Activated naive CD8-positive, alpha-beta T cell treated with anti-CD3 and anti-CD28 coated beads for 36 hours (primary cell): ENCODE measurements around the gene TUBGCP5. TPM values are rescaled to one million over a fixed set of nuclear protein-coding genes. Genes with fewer than 3 reads are reported as not detected.
"Not testable (repeated sequence)": the region's sequence is repeated elsewhere in the genome, so short reads cannot be mapped to it uniquely, and the experiment has no call there.

Experiments
- DNase-seq: peaks from one replicate; pipeline ENCODE4 v3.0.0; 2021
- H3K27ac Mint-ChIP-seq: one replicate; pipeline ENCODE4 v1.8.0; 2022; ENCODE audit warnings: mild to moderate bottlenecking, moderate library complexity, mixed read lengths
- H3K27me3 Mint-ChIP-seq: one replicate; pipeline ENCODE4 v1.8.0; 2022; ENCODE audit warnings: mild to moderate bottlenecking, mixed read lengths
- H3K36me3 Mint-ChIP-seq: one replicate; pipeline ENCODE4 v1.8.0; 2021; ENCODE audit warnings: mild to moderate bottlenecking, mixed read lengths
- H3K4me1 Mint-ChIP-seq: one replicate; pipeline ENCODE4 v1.8.0; 2021; ENCODE audit warnings: mixed read lengths
- H3K4me3 Mint-ChIP-seq: one replicate; pipeline ENCODE4 v1.8.0; 2022; ENCODE audit warnings: mild to moderate bottlenecking, moderate library complexity, mixed read lengths
- H3K9me3 Mint-ChIP-seq: one replicate; pipeline ENCODE4 v1.8.0; 2022; ENCODE audit warnings: mixed read lengths
- total RNA-seq, 2 experiments: library from RNA; stranded (reverse); gene quantifications; one replicate each; pipeline ENCODE4 v1.2.3, GENCODE V29; 2021

TUBGCP5 gene
- total RNA-seq, 2 experiments from 2014 or later = 22.4 to 22.5 TPM

DNA sequence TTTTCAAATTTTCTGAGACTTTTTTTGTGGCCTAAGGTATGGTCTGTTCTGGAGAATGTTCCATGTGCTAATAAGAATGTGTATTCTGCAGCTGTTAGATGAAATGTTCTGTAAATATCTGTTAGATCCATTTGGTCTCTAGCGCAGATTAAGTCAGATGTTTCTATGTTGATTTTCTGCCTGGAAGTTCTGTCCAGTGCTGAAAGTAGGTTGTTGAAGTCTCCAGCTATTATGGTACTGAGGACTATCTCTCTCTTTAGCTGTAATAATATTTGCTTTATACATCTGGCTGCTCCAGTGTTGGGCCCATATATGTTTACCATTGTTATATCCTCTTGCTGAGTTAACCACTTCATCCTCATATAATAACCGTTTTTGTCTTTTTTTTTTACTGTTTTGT lies 13.2 kb upstream of the TUBGCP5 start:
- H3K27ac Mint-ChIP-seq = no peak overlapping the region
- no peak overlapping the region for H3K4me3 Mint-ChIP-seq
- peaks cover 4% of the 10 kb centered on the region for H3K27me3 Mint-ChIP-seq
- H3K4me1 Mint-ChIP-seq = no peaks in the 10 kb centered on the region
- DNase-seq = no peak
- H3K36me3 Mint-ChIP-seq = no peaks in the 10 kb centered on the region
- H3K9me3 Mint-ChIP-seq = no peaks in the 10 kb centered on the region

- H3K4me3 Mint-ChIP-seq = no peak overlapping the region
- no peak for DNase-seq
- no peaks in the 10 kb centered on the region for H3K4me1 Mint-ChIP-seq
- H3K36me3 Mint-ChIP-seq = no peaks in the 10 kb centered on the region
- H3K27ac Mint-ChIP-seq = no peak overlapping the region
- H3K27me3 Mint-ChIP-seq = peaks cover 4% of the 10 kb centered on the region
- H3K9me3 Mint-ChIP-seq = no peaks in the 10 kb centered on the region
Measured at GRCh38 chr15:23050708-23051107, 11.3 kb upstream of the TUBGCP5 start.

- H3K27ac Mint-ChIP-seq = no peak overlapping the region
- no peaks in the 10 kb centered on the region for H3K4me1 Mint-ChIP-seq
- no peak overlapping the region for H3K4me3 Mint-ChIP-seq
- H3K27me3 Mint-ChIP-seq = peaks cover 4% of the 10 kb centered on the region
- DNase-seq = no peak
- no peaks in the 10 kb centered on the region for H3K36me3 Mint-ChIP-seq
- H3K9me3 Mint-ChIP-seq = no peaks in the 10 kb centered on the region
Measured at GRCh38 chr15:23049984-23050628, 10.7 kb upstream of the TUBGCP5 start.

GRCh38 chr15:23048572-23049282 lies 9.4 kb upstream of the TUBGCP5 start:
- not testable (repeated sequence) for H3K27me3 Mint-ChIP-seq, H3K4me3 Mint-ChIP-seq, DNase-seq

GRCh38 chr15:23043987-23044386 lies 4.6 kb upstream of the TUBGCP5 start:
- not testable (repeated sequence) for H3K27ac Mint-ChIP-seq, H3K4me1 Mint-ChIP-seq, DNase-seq, H3K27me3 Mint-ChIP-seq, H3K36me3 Mint-ChIP-seq, H3K4me3 Mint-ChIP-seq, H3K9me3 Mint-ChIP-seq

More at GRCh38 chr15:23048572-23049282, 9.4 kb upstream of the TUBGCP5 start:
- H3K4me1 Mint-ChIP-seq, H3K9me3 Mint-ChIP-seq, H3K27ac Mint-ChIP-seq, H3K36me3 Mint-ChIP-seq: not testable (repeated sequence)

GRCh38 chr15:23043535-23043934 lies 4.2 kb upstream of the TUBGCP5 start:
- H3K27ac Mint-ChIP-seq, H3K36me3 Mint-ChIP-seq, H3K27me3 Mint-ChIP-seq, H3K4me3 Mint-ChIP-seq, H3K9me3 Mint-ChIP-seq, DNase-seq, H3K4me1 Mint-ChIP-seq: not testable (repeated sequence)

GRCh38 chr15:23041736-23042135 lies 2.4 kb upstream of the TUBGCP5 start:
- not testable (repeated sequence) for H3K27me3 Mint-ChIP-seq, H3K36me3 Mint-ChIP-seq, H3K9me3 Mint-ChIP-seq, H3K4me3 Mint-ChIP-seq, H3K27ac Mint-ChIP-seq, DNase-seq
- H3K4me1 Mint-ChIP-seq = peaks cover 12% of the 10 kb centered on the region

- no peak for DNase-seq
- H3K36me3 Mint-ChIP-seq = peaks cover 13% of the 10 kb centered on the region
- H3K4me3 Mint-ChIP-seq = peak overlapping the region; percentile 83
- H3K9me3 Mint-ChIP-seq = no peaks in the 10 kb centered on the region
- H3K27ac Mint-ChIP-seq = peak overlapping the region; percentile 74
- H3K4me1 Mint-ChIP-seq = peaks cover 24% of the 10 kb centered on the region
- H3K27me3 Mint-ChIP-seq = no peaks in the 10 kb centered on the region
Measured at GRCh38 chr15:23039917-23040281, 530 bp upstream of the TUBGCP5 start.

DNA sequence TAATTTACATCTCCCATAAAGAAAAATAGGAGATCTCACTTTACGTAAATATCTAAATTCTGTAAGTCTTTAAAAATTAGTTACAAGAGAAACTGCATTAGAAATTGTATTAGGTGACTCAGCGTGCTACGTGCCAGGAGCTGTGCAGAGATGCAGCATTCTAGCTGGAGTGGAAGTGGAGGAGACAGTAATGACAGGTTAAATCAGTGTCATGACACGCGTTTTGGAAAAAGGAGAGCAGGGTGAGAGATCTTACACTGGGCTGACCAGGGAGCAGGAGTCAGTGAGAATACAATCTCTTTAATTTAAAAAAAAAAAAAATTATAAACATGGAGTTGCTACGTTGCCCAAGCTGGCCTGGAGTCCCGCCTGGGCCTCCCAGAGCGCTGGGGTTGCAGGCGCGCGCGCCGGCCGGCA lies 635 bp downstream of the TUBGCP5 start:
- Mint-ChIP-seq H3K4me1 (peaks cover 24% of the 10 kb centered on the region), H3K27ac (peak overlapping the region; percentile 83), H3K36me3 (peaks cover 24% of the 10 kb centered on the region), H3K9me3 (no peaks in the 10 kb centered on the region), H3K27me3 (no peaks in the 10 kb centered on the region), H3K4me3 (peak overlapping the region; percentile 89)
- DNase-seq = peak; percentile 7

DNA sequence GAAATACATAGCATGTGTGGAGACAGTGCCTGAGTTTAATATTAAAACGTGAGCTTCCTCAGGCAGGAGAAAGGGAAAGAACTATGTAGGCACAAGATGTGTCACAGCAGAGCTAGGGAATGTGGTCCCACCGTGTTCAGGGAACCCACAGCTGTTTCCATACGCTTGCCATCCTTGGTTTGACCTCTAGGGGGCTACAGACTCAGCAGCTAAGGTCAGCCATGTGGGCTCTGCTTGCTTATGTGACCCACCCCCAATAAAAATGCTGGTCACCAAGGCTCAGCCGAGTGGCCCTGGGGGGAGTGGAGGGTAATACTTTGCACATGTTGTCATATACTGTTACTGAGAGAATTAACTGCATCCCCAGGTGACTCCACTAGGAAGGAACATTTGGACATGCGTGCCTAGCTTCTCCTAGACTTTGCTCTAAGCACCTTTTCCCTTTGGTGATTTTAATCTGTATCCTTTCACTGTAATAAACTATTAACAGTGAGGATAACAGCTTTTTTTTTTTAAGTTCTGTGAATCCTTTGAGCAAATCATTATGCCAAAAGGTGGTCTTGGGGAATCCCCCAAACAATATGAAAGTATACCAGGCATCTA lies 3.3 kb downstream of the TUBGCP5 start:
- no peak overlapping the region for H3K4me3 Mint-ChIP-seq
- peak; percentile 56 for DNase-seq

GRCh38 chr15:23033979-23034378 lies 5.4 kb downstream of the TUBGCP5 start:
- no peak overlapping the region for H3K27ac Mint-ChIP-seq

More for the DNA sequence above, 3.3 kb downstream of the TUBGCP5 start:
- Mint-ChIP-seq H3K27me3 (no peaks in the 10 kb centered on the region), H3K9me3 (no peaks in the 10 kb centered on the region), H3K36me3 (peaks cover 34% of the 10 kb centered on the region), H3K27ac (no peak overlapping the region), H3K4me1 (peaks cover 24% of the 10 kb centered on the region)

DNA sequence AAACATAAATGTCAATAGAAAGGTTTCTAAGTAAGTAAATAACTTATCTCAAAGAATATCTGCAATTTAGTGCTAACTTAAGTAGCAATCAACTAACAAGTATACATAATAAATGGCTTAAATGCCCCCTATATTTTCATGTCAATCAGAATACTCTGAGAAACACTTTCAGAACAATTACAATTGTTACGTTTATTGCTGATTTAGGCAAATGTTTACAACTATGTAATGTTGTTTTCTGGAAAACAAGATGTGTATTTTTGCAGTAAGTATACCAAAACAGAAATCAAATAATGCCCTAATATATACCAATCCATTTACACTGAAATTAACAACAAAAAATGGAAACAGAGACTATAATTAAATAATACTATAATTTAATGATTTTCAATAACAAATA lies 13.2 kb downstream of the TUBGCP5 start:
- Mint-ChIP-seq H3K4me1 (no peaks in the 10 kb centered on the region), H3K9me3 (no peaks in the 10 kb centered on the region), H3K27ac (no peak overlapping the region), H3K4me3 (no peak overlapping the region), H3K36me3 (peaks cover 31% of the 10 kb centered on the region), H3K27me3 (no peaks in the 10 kb centered on the region)
- no peak for DNase-seq

More at GRCh38 chr15:23033979-23034378, 5.4 kb downstream of the TUBGCP5 start:
- Mint-ChIP-seq H3K36me3 (peaks cover 43% of the 10 kb centered on the region), H3K9me3 (no peaks in the 10 kb centered on the region), H3K27me3 (no peaks in the 10 kb centered on the region), H3K4me1 (peaks cover 21% of the 10 kb centered on the region), H3K4me3 (no peak overlapping the region)
- DNase-seq = no peak

DNA sequence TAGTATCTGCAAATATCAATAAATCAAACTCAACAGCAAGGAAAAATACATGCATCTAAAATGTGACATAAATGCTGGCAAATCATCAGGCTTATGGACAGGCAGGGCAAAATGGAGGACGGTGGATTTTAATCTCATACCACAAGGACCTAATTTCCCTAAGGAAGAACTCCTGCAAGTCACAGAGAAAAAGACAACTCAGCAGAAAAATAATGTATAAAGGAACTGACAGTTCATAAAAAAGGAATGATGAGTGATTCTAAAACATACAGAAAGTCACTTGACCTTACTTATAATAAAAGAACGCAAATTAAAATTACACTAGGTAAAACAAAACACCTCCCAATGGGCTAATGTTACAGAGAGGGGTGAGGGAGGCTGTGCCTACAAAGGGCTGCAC lies 17.2 kb downstream of the TUBGCP5 start:
- H3K4me3 Mint-ChIP-seq = no peak overlapping the region
- no peaks in the 10 kb centered on the region for H3K27me3 Mint-ChIP-seq
- H3K36me3 Mint-ChIP-seq = peaks cover 30% of the 10 kb centered on the region
- H3K4me1 Mint-ChIP-seq = no peaks in the 10 kb centered on the region
- no peak overlapping the region for H3K27ac Mint-ChIP-seq
- no peak for DNase-seq
- H3K9me3 Mint-ChIP-seq = no peaks in the 10 kb centered on the region

DNA sequence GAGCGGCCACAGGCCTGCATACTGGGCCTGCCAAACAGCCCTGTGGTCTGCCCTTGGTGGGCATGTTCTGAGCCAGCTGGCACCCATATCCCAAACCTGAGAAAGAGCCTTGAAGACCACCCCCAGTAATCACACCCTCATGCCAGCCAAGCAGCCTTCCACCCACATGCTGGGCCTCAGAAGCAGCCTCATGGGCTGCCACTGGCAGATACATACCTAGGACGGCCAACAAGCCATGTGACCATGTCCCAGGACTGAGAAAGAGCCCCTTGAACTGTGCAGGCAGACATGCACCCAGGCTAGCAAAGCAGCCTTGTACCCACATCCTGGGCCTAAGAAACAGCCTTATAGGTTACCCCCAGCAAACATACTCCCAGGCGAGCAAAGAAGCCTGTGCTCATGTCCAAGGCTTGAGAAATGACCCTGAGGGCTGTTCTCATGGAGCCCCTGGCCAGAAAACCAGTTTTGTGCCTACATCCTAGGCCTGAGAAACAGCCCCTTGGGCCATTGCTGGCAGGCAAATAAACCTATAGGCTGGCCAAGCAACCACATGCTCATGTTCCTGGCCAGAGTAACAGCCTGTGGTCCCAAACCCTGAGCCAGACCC lies 24.9 kb downstream of the TUBGCP5 start:
- Mint-ChIP-seq H3K9me3 (no peaks in the 10 kb centered on the region), H3K36me3 (peaks cover 20% of the 10 kb centered on the region), H3K27ac (no peak overlapping the region), H3K27me3 (no peaks in the 10 kb centered on the region), H3K4me1 (no peaks in the 10 kb centered on the region), H3K4me3 (no peak overlapping the region)
- no peak for DNase-seq

GRCh38 chr15:23013681-23014080 lies 25.7 kb downstream of the TUBGCP5 start:
- no peak overlapping the region for H3K4me3 Mint-ChIP-seq
- no peaks in the 10 kb centered on the region for H3K4me1 Mint-ChIP-seq
- peaks cover 20% of the 10 kb centered on the region for H3K36me3 Mint-ChIP-seq
- no peaks in the 10 kb centered on the region for H3K27me3 Mint-ChIP-seq
- DNase-seq = no peak
- no peaks in the 10 kb centered on the region for H3K9me3 Mint-ChIP-seq
- no peak overlapping the region for H3K27ac Mint-ChIP-seq
